Caco-2 (cell line): ENCODE measurements around the gene UBR4. TPM values are rescaled to one million over a fixed set of nuclear protein-coding genes. Genes with fewer than 3 reads are reported as not detected.

Experiments
- BruUV-seq: library from RNA; stranded (reverse); fragments of 400-500 nt; replicated peaks from 2 replicates; lab custom pipeline; 2021; lab: Mats Ljungman, UMichigan
- CTCF ChIA-PET: fragments of 300-600 bp; sonication (Branson Sonifier 250); formaldehyde crosslinking; loops from one replicate; lab custom pipeline; 2022; ENCODE audit warnings: antibody characterized with exemption; lab: Charles Lee
- POLR2A ChIA-PET: fragments of 300-600 bp; sonication (Branson Sonifier 250); formaldehyde crosslinking; loops from one replicate; lab custom pipeline; 2022; ENCODE audit warnings: antibody characterized with exemption; lab: Charles Lee
- DNase-seq, 2 experiments: peaks; one replicate each; pipeline versions ENCODE4 v3.0.0 to v3.0.0-alpha.2; 2020 to 2022
- H3K27me3 ChIP-seq: replicated peaks from 2 replicates; pipeline ENCODE4 v1.6.0; 2011; ENCODE audit warnings: low read length; ENCODE audit not compliant: control insufficient read depth, insufficient read depth
- H3K36me3 ChIP-seq: 2 replicates; pipeline ENCODE4 v1.5.1; 2011; ENCODE audit warnings: low read length; ENCODE audit not compliant: control insufficient read depth, insufficient read depth
- H3K4me1 ChIP-seq: fragments of 250-450 bp; sonication (Bioruptor Pico); 2 replicates; pipeline ENCODE4 v1.5.1; 2020; ENCODE audit warnings: mild to moderate bottlenecking
- H3K4me3 ChIP-seq: 2 replicates; pipeline ENCODE4 v1.5.1; 2011; ENCODE audit warnings: low read depth, mild to moderate bottlenecking, control low read depth, low read length
- H3K9me3 ChIP-seq: fragments of 250-450 bp; sonication (Bioruptor Pico); 2 replicates; pipeline ENCODE4 v1.5.1; 2020; ENCODE audit warnings: mild to moderate bottlenecking, moderate library complexity
- H3K27ac Mint-ChIP-seq: one replicate; pipeline ENCODE4 v1.8.0; 2022; ENCODE audit warnings: mixed read lengths; ENCODE audit not compliant: unreplicated experiment
- H3K27me3 Mint-ChIP-seq: one replicate; pipeline ENCODE4 v1.8.0; 2022; ENCODE audit warnings: mixed read lengths; ENCODE audit not compliant: insufficient read depth, unreplicated experiment
- H3K36me3 Mint-ChIP-seq: one replicate; pipeline ENCODE4 v1.8.0; 2022; ENCODE audit warnings: mild to moderate bottlenecking, mixed read lengths; ENCODE audit not compliant: insufficient read depth, unreplicated experiment
- H3K4me1 Mint-ChIP-seq: one replicate; pipeline ENCODE4 v1.8.0; 2022; ENCODE audit warnings: low read depth, mixed read lengths; ENCODE audit not compliant: unreplicated experiment
- H3K4me3 Mint-ChIP-seq: one replicate; pipeline ENCODE4 v1.8.0; 2022; ENCODE audit warnings: mild to moderate bottlenecking, moderate library complexity, mixed read lengths; ENCODE audit not compliant: unreplicated experiment
- H3K9me3 Mint-ChIP-seq: one replicate; pipeline ENCODE4 v1.8.0; 2022; ENCODE audit warnings: mixed read lengths; ENCODE audit not compliant: unreplicated experiment
- CTCF ChIP-seq, 2 experiments: fragments of 200-600 bp in 1 of 2; IDR thresholded peaks; 1 replicate in 1 of 2; 2 replicates in 1 of 2; pipeline versions ENCODE4 v1.5.1 to v1.8.0; 2011 to 2022; ENCODE audit warnings: antibody characterized with exemption in 1 of 2, control low read depth in 1 of 2, inconsistent platforms in 1 of 2, low read depth in 1 of 2, low read length in 1 of 2, mild to moderate bottlenecking in 1 of 2, moderate library complexity in 1 of 2; ENCODE audit not compliant: insufficient read depth in 1 of 2, severe bottlenecking in 1 of 2, unreplicated experiment in 1 of 2
- intact Hi-C: fragments of 100-400 bp; cut with micrococcal nuclease; formaldehyde crosslinking; loops from one replicate; pipeline ENCODE4 v1.10.0; 2022; ENCODE audit not compliant: unreplicated experiment
- total RNA-seq: library from RNA; stranded (reverse); gene quantifications from 2 replicates; pipeline ENCODE4 v1.2.3, GENCODE V29; 2022

Gene UBR4
- total RNA-seq, 1 experiment from 2014 or later, result 317 TPM

- H3K4me1 Mint-ChIP-seq, result peaks cover 48% of the 10 kb centered on the region
- CTCF ChIA-PET, result no interaction called here
- no peaks in the 10 kb centered on the region for H3K9me3 ChIP-seq
- DNase-seq, result no peak
- intact Hi-C loops, result no loop called here
- H3K4me3 ChIP-seq, result no peak overlapping the region
- peak overlapping the region; percentile 70 for H3K27ac Mint-ChIP-seq
- TF ChIP-seq CTCF (IDR thresholded peaks at IDR 0.05; ENCODE audit: insufficient read depth in 1 of 2, low read depth in 1 of 2, low read length in 1 of 2, severe bottlenecking in 1 of 2, unreplicated experiment in 1 of 2), result no peak
- no TSS peak for BruUV-seq
- H3K4me3 Mint-ChIP-seq, result peak overlapping the region; percentile 47
- H3K27me3 ChIP-seq, result no peaks in the 10 kb centered on the region
- H3K27me3 Mint-ChIP-seq, result no peaks in the 10 kb centered on the region
- peaks cover 100% of the 10 kb centered on the region for H3K36me3 Mint-ChIP-seq
- no peaks in the 10 kb centered on the region for H3K36me3 ChIP-seq
- peaks cover 23% of the 10 kb centered on the region for H3K4me1 ChIP-seq
- POLR2A ChIA-PET, result no interaction called here
- no peaks in the 10 kb centered on the region for H3K9me3 Mint-ChIP-seq
These were observed 18.3 kb downstream of the UBR4 start for GRCh38 chr1:19191811-19192210.

- peaks cover 100% of the 10 kb centered on the region for H3K36me3 Mint-ChIP-seq
- no peak overlapping the region for H3K4me3 ChIP-seq
- no peak overlapping the region for H3K4me3 Mint-ChIP-seq
- H3K9me3 Mint-ChIP-seq, result no peaks in the 10 kb centered on the region
- ChIA-PET CTCF (no interaction called here), POLR2A (no interaction called here)
- no TSS peak for BruUV-seq
- H3K27ac Mint-ChIP-seq, result peak overlapping the region; percentile 17
- peaks cover 2% of the 10 kb centered on the region; the same call in 1 of the 2 replicates for H3K36me3 ChIP-seq
- no peaks in the 10 kb centered on the region for H3K27me3 Mint-ChIP-seq
- H3K27me3 ChIP-seq, result no peaks in the 10 kb centered on the region
- DNase-seq, result no peak
- peaks cover 18% of the 10 kb centered on the region for H3K4me1 ChIP-seq
- peaks cover 34% of the 10 kb centered on the region for H3K4me1 Mint-ChIP-seq
- H3K9me3 ChIP-seq, result no peaks in the 10 kb centered on the region
- intact Hi-C loops, result no loop called here
- no peak for TF ChIP-seq CTCF (IDR thresholded peaks at IDR 0.05; ENCODE audit: insufficient read depth in 1 of 2, low read depth in 1 of 2, low read length in 1 of 2, severe bottlenecking in 1 of 2, unreplicated experiment in 1 of 2)
These were observed 19.6 kb downstream of the UBR4 start for GRCh38 chr1:19190468-19190867.

- CTCF ChIA-PET, result no interaction called here
- DNase-seq, result no peak
- intact Hi-C loops, result no loop called here
- H3K4me1 Mint-ChIP-seq, result peaks cover 32% of the 10 kb centered on the region
- H3K4me3 Mint-ChIP-seq, result no peak overlapping the region
- H3K27ac Mint-ChIP-seq, result no peak overlapping the region
- peaks cover 99% of the 10 kb centered on the region for H3K36me3 Mint-ChIP-seq
- Histone ChIP-seq H3K9me3 (no peaks in the 10 kb centered on the region), H3K4me3 (no peak overlapping the region), H3K36me3 (peaks cover 2% of the 10 kb centered on the region; the same call in 1 of the 2 replicates), H3K4me1 (peaks cover 18% of the 10 kb centered on the region), H3K27me3 (no peaks in the 10 kb centered on the region)
- BruUV-seq, result no TSS peak
- TF ChIP-seq CTCF (IDR thresholded peaks at IDR 0.05; ENCODE audit: insufficient read depth in 1 of 2, low read depth in 1 of 2, low read length in 1 of 2, severe bottlenecking in 1 of 2, unreplicated experiment in 1 of 2), result no peak
- H3K9me3 Mint-ChIP-seq, result no peaks in the 10 kb centered on the region
- no peaks in the 10 kb centered on the region for H3K27me3 Mint-ChIP-seq
- POLR2A ChIA-PET, result no interaction called here
These were observed 20.8 kb downstream of the UBR4 start for GRCh38 chr1:19189270-19189669.
